ENCODE data around the gene ALB.

GRCh38 chr4:73392936-73393335 is 11.2 kb upstream of the ALB start:
- TF ChIP-seq POLR2A (IDR thresholded peaks at IDR 0.05): no peak
- no peak for TF ChIP-seq CTCF (IDR thresholded peaks at IDR 0.05 in 8 of 11, conservative IDR thresholded peaks at IDR 0.05 in 3 of 11)
